Measurements from ENCODE around the gene GAB2. TPM values are rescaled to one million over a fixed set of nuclear protein-coding genes. Genes with fewer than 3 reads are reported as not detected.

The GAB2 gene
- total RNA-seq, 1 donor from 2014 or later: 65.8 TPM

DNA sequence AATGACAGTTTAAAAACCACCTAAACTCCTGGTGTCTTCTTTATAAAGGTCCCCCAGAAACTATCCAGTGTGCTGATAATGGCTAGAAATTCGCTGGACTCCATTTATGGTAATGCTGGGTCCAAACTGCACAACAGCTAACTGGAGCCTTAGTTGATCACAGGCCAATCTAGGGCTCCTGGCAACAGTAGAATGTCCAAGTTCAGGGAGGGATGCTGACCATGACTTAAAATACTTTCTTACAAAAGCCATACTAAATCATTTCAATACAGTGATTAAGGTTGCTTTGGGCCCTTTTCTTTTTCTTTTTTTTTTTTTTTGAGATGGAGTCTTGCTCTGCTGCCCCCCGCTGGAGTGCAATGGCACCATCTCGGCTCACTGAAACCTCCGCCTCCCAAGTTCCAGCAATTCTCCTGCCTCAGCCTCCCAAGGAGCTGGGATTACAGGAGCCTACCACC is 14.5 kb upstream of the GAB2 start:
- Histone ChIP-seq H3K27me3 (no peaks in the 10 kb centered on the region), H3K4me1 (no peaks in the 10 kb centered on the region), H3K36me3 (no peaks in the 10 kb centered on the region), H3K9me3 (no peaks in the 10 kb centered on the region), H3K4me3 (no peak overlapping the region), H3K27ac (no peak overlapping the region)
- no peak for DNase-seq
- peak; percentile 46 for ATAC-seq
- intact Hi-C loops (cut with DNase I): no loop called here
- TF ChIP-seq, protein P1, sequence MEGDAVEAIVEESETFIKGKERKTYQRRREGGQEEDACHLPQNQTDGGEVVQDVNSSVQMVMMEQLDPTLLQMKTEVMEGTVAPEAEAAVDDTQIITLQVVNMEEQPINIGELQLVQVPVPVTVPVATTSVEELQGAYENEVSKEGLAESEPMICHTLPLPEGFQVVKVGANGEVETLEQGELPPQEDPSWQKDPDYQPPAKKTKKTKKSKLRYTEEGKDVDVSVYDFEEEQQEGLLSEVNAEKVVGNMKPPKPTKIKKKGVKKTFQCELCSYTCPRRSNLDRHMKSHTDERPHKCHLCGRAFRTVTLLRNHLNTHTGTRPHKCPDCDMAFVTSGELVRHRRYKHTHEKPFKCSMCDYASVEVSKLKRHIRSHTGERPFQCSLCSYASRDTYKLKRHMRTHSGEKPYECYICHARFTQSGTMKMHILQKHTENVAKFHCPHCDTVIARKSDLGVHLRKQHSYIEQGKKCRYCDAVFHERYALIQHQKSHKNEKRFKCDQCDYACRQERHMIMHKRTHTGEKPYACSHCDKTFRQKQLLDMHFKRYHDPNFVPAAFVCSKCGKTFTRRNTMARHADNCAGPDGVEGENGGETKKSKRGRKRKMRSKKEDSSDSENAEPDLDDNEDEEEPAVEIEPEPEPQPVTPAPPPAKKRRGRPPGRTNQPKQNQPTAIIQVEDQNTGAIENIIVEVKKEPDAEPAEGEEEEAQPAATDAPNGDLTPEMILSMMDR (IDR thresholded peaks at IDR 0.05): peak; percentile 51

DNA sequence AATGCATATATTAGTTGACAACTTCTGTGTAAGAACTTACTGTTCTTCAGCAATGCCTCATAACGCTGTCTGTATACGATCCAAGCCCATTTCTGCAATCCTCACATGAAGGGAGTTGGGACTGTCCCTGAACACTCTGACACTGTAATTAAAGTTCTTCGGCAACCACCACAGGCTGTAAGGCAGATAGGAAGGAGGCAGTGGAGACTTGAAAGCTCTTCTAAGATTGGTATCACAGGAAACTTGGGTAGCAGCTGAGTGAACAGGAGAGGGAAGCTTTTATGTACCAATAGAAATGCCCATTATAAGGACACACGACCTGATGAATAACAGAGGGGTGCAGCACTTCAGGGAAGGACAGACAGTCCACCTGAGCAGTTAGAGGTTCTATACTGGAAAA is 12.0 kb upstream of the GAB2 start:
- Histone ChIP-seq H3K4me3 (no peak overlapping the region), H3K9me3 (no peaks in the 10 kb centered on the region), H3K27ac (no peak overlapping the region), H3K27me3 (no peaks in the 10 kb centered on the region), H3K36me3 (no peaks in the 10 kb centered on the region), H3K4me1 (peaks cover 3% of the 10 kb centered on the region)
- ATAC-seq: no peak
- intact Hi-C loops (cut with DNase I): no loop called here
- TF ChIP-seq, protein P1 (IDR thresholded peaks at IDR 0.05): no peak
- DNase-seq: no peak

DNA sequence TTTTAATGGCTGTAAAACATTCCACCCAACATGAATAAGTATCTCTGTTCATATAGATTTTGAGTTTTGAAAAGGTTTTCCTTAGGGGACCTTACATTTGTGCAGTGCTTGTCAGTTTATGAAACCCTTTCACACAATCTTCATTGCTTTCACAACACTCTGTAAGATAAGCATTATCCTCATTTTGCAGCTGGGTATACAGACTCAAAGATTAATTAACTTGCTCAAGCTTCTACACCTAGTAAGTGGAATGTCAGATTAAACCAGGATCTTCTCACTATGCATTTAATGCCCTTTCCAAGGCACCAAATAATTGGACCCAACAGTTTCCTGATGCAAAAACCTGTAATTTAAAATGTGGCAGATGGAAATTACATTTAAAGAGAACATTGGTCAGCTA is 11.6 kb upstream of the GAB2 start:
- Histone ChIP-seq H3K9me3 (no peaks in the 10 kb centered on the region), H3K4me3 (no peak overlapping the region), H3K36me3 (no peaks in the 10 kb centered on the region), H3K4me1 (peaks cover 3% of the 10 kb centered on the region), H3K27ac (no peak overlapping the region), H3K27me3 (no peaks in the 10 kb centered on the region)
- intact Hi-C loops (cut with DNase I): no loop called here
- DNase-seq (no peak), ATAC-seq (no peak)
- TF ChIP-seq, protein P1 (IDR thresholded peaks at IDR 0.05): no peak

- no peak overlapping the region for H3K4me3 ChIP-seq
- H3K4me1 ChIP-seq: peaks cover 3% of the 10 kb centered on the region
- no peak for DNase-seq
- H3K36me3 ChIP-seq: no peaks in the 10 kb centered on the region
- no peaks in the 10 kb centered on the region for H3K9me3 ChIP-seq
- ATAC-seq: no peak
- H3K27me3 ChIP-seq: no peaks in the 10 kb centered on the region
- intact Hi-C loops (cut with DNase I): no loop called here
- TF ChIP-seq, protein P1 (IDR thresholded peaks at IDR 0.05): no peak
- H3K27ac ChIP-seq: no peak overlapping the region
Observed at GRCh38 chr11:78428773-78429172, 11.2 kb upstream of the GAB2 start.

DNA sequence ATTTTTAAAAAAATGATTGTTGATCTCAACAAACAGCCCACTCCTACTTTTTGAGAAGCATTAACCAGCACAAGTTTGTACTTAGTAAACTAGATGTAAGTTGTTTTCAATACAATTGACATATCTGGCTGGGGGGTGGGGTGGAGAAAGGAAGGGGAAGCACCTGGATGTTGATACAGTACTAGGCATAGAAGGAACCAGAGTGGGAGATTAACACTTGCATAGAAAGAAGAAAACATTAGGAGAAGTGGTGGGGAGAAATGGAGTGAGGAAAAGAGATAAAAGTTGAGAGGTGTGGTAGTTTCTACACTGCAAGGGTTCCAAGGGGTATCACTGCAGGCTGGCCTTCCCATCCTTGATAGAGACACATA is 10.6 kb upstream of the GAB2 start:
- Histone ChIP-seq H3K36me3 (no peaks in the 10 kb centered on the region), H3K27me3 (no peaks in the 10 kb centered on the region), H3K4me1 (peaks cover 3% of the 10 kb centered on the region), H3K27ac (no peak overlapping the region), H3K9me3 (no peaks in the 10 kb centered on the region), H3K4me3 (no peak overlapping the region)
- ATAC-seq (no peak), DNase-seq (no peak)
- intact Hi-C loops (cut with DNase I): no loop called here
- TF ChIP-seq, protein P1 (IDR thresholded peaks at IDR 0.05): no peak

- DNase-seq (no peak), ATAC-seq (peak; percentile 38)
- Histone ChIP-seq H3K36me3 (no peaks in the 10 kb centered on the region), H3K9me3 (no peaks in the 10 kb centered on the region), H3K4me3 (no peak overlapping the region), H3K27me3 (no peaks in the 10 kb centered on the region), H3K4me1 (peaks cover 3% of the 10 kb centered on the region), H3K27ac (peak overlapping the region; percentile 14)
- intact Hi-C loops (cut with DNase I): no loop called here
- TF ChIP-seq, protein P1 (IDR thresholded peaks at IDR 0.05): no peak
Observed at GRCh38 chr11:78427615-78428265, 10.1 kb upstream of the GAB2 start.

Measured in upper lobe of right lung (tissue), 1 donor.